ENCODE measurements around the gene PNMT.

PNMT gene

GRCh38 chr17:39700148-39700987 is 32.1 kb downstream of the PNMT start:
- Histone ChIP-seq H3K9me3 (ENCODE audit: control insufficient read depth in 1 of 2, low read length in 2 of 2) (no peaks in the 10 kb centered on the region), H3K4me3 (ENCODE audit: low read depth in 1 of 2, low read length in 2 of 2) (peak overlapping the region; percentile 73 to 82), H3K36me3 (ENCODE audit: control insufficient read depth in 1 of 2, insufficient read depth in 2 of 2, low read length in 2 of 2) (no peaks in the 10 kb centered on the region), H3K27me3 (ENCODE audit: control insufficient read depth in 1 of 2, insufficient read depth in 2 of 2, low read length in 2 of 2) (no peaks in the 10 kb centered on the region), H3K4me1 (ENCODE audit: control insufficient read depth in 1 of 2, insufficient read depth in 2 of 2, low read length in 2 of 2) (peaks cover 42 to 46% of the 10 kb centered on the region in 2 donors), H3K27ac (ENCODE audit: low read depth, low read length) (peak overlapping the region; percentile 80), H3K9ac (ENCODE audit: low read depth in 1 of 2, low read length in 2 of 2) (peak overlapping the region; percentile 73 to 93)

GRCh38 chr17:39701012-39701783 is 32.9 kb downstream of the PNMT start:
- peaks cover 45 to 47% of the 10 kb centered on the region in 2 donors for H3K4me1 ChIP-seq (ENCODE audit: control insufficient read depth in 1 of 2, insufficient read depth in 2 of 2, low read length in 2 of 2)
- peak overlapping the region; percentile 73 to 82 for H3K4me3 ChIP-seq (ENCODE audit: low read depth in 1 of 2, low read length in 2 of 2)
- peak overlapping the region; percentile 73 to 93 for H3K9ac ChIP-seq (ENCODE audit: low read depth in 1 of 2, low read length in 2 of 2)
- H3K27ac ChIP-seq (ENCODE audit: low read depth, low read length) = peak overlapping the region; percentile 80
- H3K36me3 ChIP-seq (ENCODE audit: control insufficient read depth in 1 of 2, insufficient read depth in 2 of 2, low read length in 2 of 2) = no peaks in the 10 kb centered on the region
- no peaks in the 10 kb centered on the region for H3K27me3 ChIP-seq (ENCODE audit: control insufficient read depth in 1 of 2, insufficient read depth in 2 of 2, low read length in 2 of 2)
- H3K9me3 ChIP-seq (ENCODE audit: control insufficient read depth in 1 of 2, low read length in 2 of 2) = no peaks in the 10 kb centered on the region

GRCh38 chr17:39701784-39702422 is 33.6 kb downstream of the PNMT start:
- Histone ChIP-seq H3K9ac (ENCODE audit: low read depth in 1 of 2, low read length in 2 of 2) (no peak overlapping the region), H3K27ac (ENCODE audit: low read depth, low read length) (no peak overlapping the region), H3K4me1 (ENCODE audit: control insufficient read depth in 1 of 2, insufficient read depth in 2 of 2, low read length in 2 of 2) (peaks cover 52 to 54% of the 10 kb centered on the region in 2 donors), H3K9me3 (ENCODE audit: control insufficient read depth in 1 of 2, low read length in 2 of 2) (no peaks in the 10 kb centered on the region), H3K4me3 (ENCODE audit: low read depth in 1 of 2, low read length in 2 of 2) (peak overlapping the region; percentile 73 to 82), H3K36me3 (ENCODE audit: control insufficient read depth in 1 of 2, insufficient read depth in 2 of 2, low read length in 2 of 2) (peaks cover 0 to under 1% of the 10 kb centered on the region in 2 donors), H3K27me3 (ENCODE audit: control insufficient read depth in 1 of 2, insufficient read depth in 2 of 2, low read length in 2 of 2) (no peaks in the 10 kb centered on the region)

- Histone ChIP-seq H3K36me3 (ENCODE audit: control insufficient read depth in 1 of 2, insufficient read depth in 2 of 2, low read length in 2 of 2) (peaks cover 5 to 13% of the 10 kb centered on the region in 2 donors), H3K4me1 (ENCODE audit: control insufficient read depth in 1 of 2, insufficient read depth in 2 of 2, low read length in 2 of 2) (peaks cover 58 to 61% of the 10 kb centered on the region in 2 donors), H3K9ac (ENCODE audit: low read depth in 1 of 2, low read length in 2 of 2) (peak overlapping the region; percentile 9 to 12), H3K4me3 (ENCODE audit: low read depth in 1 of 2, low read length in 2 of 2) (peak overlapping the region in 1 of 2 donors; percentile 35), H3K27me3 (ENCODE audit: control insufficient read depth in 1 of 2, insufficient read depth in 2 of 2, low read length in 2 of 2) (no peaks in the 10 kb centered on the region), H3K9me3 (ENCODE audit: control insufficient read depth in 1 of 2, low read length in 2 of 2) (no peaks in the 10 kb centered on the region), H3K27ac (ENCODE audit: low read depth, low read length) (peak overlapping the region; percentile 45)
These were observed 34.9 kb downstream of the PNMT start for GRCh38 chr17:39702901-39703893.

GRCh38 chr17:39703913-39704312 is 35.7 kb downstream of the PNMT start:
- H3K27me3 ChIP-seq (ENCODE audit: control insufficient read depth in 1 of 2, insufficient read depth in 2 of 2, low read length in 2 of 2) = no peaks in the 10 kb centered on the region
- peak overlapping the region; percentile 45 for H3K27ac ChIP-seq (ENCODE audit: low read depth, low read length)
- peaks cover 58 to 61% of the 10 kb centered on the region in 2 donors for H3K4me1 ChIP-seq (ENCODE audit: control insufficient read depth in 1 of 2, insufficient read depth in 2 of 2, low read length in 2 of 2)
- H3K4me3 ChIP-seq (ENCODE audit: low read depth in 1 of 2, low read length in 2 of 2) = peak overlapping the region in 1 of 2 donors; percentile 35
- H3K9me3 ChIP-seq (ENCODE audit: control insufficient read depth in 1 of 2, low read length in 2 of 2) = no peaks in the 10 kb centered on the region
- peaks cover 12 to 20% of the 10 kb centered on the region in 2 donors for H3K36me3 ChIP-seq (ENCODE audit: control insufficient read depth in 1 of 2, insufficient read depth in 2 of 2, low read length in 2 of 2)
- H3K9ac ChIP-seq (ENCODE audit: low read depth in 1 of 2, low read length in 2 of 2) = peak overlapping the region in 1 of 2 donors; percentile 9

- H3K4me1 ChIP-seq (ENCODE audit: control insufficient read depth in 1 of 2, insufficient read depth in 2 of 2, low read length in 2 of 2) = peaks cover 58 to 61% of the 10 kb centered on the region in 2 donors
- H3K9ac ChIP-seq (ENCODE audit: low read depth in 1 of 2, low read length in 2 of 2) = peak overlapping the region; percentile 49 to 77
- peaks cover 18 to 31% of the 10 kb centered on the region in 2 donors for H3K36me3 ChIP-seq (ENCODE audit: control insufficient read depth in 1 of 2, insufficient read depth in 2 of 2, low read length in 2 of 2)
- peak overlapping the region; percentile 88 for H3K27ac ChIP-seq (ENCODE audit: low read depth, low read length)
- H3K27me3 ChIP-seq (ENCODE audit: control insufficient read depth in 1 of 2, insufficient read depth in 2 of 2, low read length in 2 of 2) = no peaks in the 10 kb centered on the region
- H3K4me3 ChIP-seq (ENCODE audit: low read depth in 1 of 2, low read length in 2 of 2) = peak overlapping the region in 1 of 2 donors; percentile 58
- no peaks in the 10 kb centered on the region for H3K9me3 ChIP-seq (ENCODE audit: control insufficient read depth in 1 of 2, low read length in 2 of 2)
These were observed 36.7 kb downstream of the PNMT start for GRCh38 chr17:39704821-39705551.

- peak overlapping the region; percentile 88 for H3K27ac ChIP-seq (ENCODE audit: low read depth, low read length)
- H3K4me3 ChIP-seq (ENCODE audit: low read depth in 1 of 2, low read length in 2 of 2) = peak overlapping the region; percentile 25 to 58
These were observed 37.6 kb downstream of the PNMT start for GRCh38 chr17:39705786-39706348.

GRCh38 chr17:39706383-39706782 is 38.1 kb downstream of the PNMT start:
- Histone ChIP-seq H3K27me3 (ENCODE audit: control insufficient read depth in 1 of 2, insufficient read depth in 2 of 2, low read length in 2 of 2) (no peaks in the 10 kb centered on the region), H3K9ac (ENCODE audit: low read depth in 1 of 2, low read length in 2 of 2) (peak overlapping the region in 1 of 2 donors; percentile 41), H3K4me3 (ENCODE audit: low read depth in 1 of 2, low read length in 2 of 2) (peak overlapping the region; percentile 25 to 50), H3K36me3 (ENCODE audit: control insufficient read depth in 1 of 2, insufficient read depth in 2 of 2, low read length in 2 of 2) (peaks cover 25 to 42% of the 10 kb centered on the region in 2 donors), H3K27ac (ENCODE audit: low read depth, low read length) (peak overlapping the region; percentile 88), H3K4me1 (ENCODE audit: control insufficient read depth in 1 of 2, insufficient read depth in 2 of 2, low read length in 2 of 2) (peaks cover 58% of the 10 kb centered on the region in 2 donors), H3K9me3 (ENCODE audit: control insufficient read depth in 1 of 2, low read length in 2 of 2) (no peaks in the 10 kb centered on the region)

More at GRCh38 chr17:39705786-39706348, 37.6 kb downstream of the PNMT start:
- no peaks in the 10 kb centered on the region for H3K27me3 ChIP-seq (ENCODE audit: control insufficient read depth in 1 of 2, insufficient read depth in 2 of 2, low read length in 2 of 2)
- peak overlapping the region; percentile 49 to 77 for H3K9ac ChIP-seq (ENCODE audit: low read depth in 1 of 2, low read length in 2 of 2)
- H3K36me3 ChIP-seq (ENCODE audit: control insufficient read depth in 1 of 2, insufficient read depth in 2 of 2, low read length in 2 of 2) = peaks cover 25 to 39% of the 10 kb centered on the region in 2 donors
- no peaks in the 10 kb centered on the region for H3K9me3 ChIP-seq (ENCODE audit: control insufficient read depth in 1 of 2, low read length in 2 of 2)
- peaks cover 58 to 61% of the 10 kb centered on the region in 2 donors for H3K4me1 ChIP-seq (ENCODE audit: control insufficient read depth in 1 of 2, insufficient read depth in 2 of 2, low read length in 2 of 2)
